ENCODE results near the gene AGO3.
A peak's percentile ranks its signal among the peaks of the same experiment; 100 is the strongest.

Gene AGO3

GRCh38 chr1:35930593-35931445 lies at the start of gene AGO3:
AGO3 (plus strand) TSS chr1:35931105; CDS start chr1:35931427, 322 bp downstream.
- no peaks in the 10 kb centered on the region for H3K27me3 ChIP-seq (ENCODE audit: control insufficient read depth, insufficient read depth, low read length)
- H3K36me3 ChIP-seq (ENCODE audit: control insufficient read depth, low read depth, low read length): peaks cover 4% of the 10 kb centered on the region
- H3K9ac ChIP-seq (ENCODE audit: low read length): peak within 1 kb of the TSS; percentile 91
- H3K4me3 ChIP-seq (ENCODE audit: low read length): peak within 1 kb of the TSS; percentile 98
- no peaks in the 10 kb centered on the region for H3K9me3 ChIP-seq (ENCODE audit: control insufficient read depth, low read depth, low read length)
- H3K27ac ChIP-seq (ENCODE audit: low read length): peak within 1 kb of the TSS; percentile 54
- H3K4me1 ChIP-seq (ENCODE audit: control insufficient read depth, low read depth, low read length): peaks cover 13% of the 10 kb centered on the region

- peaks cover 19% of the 10 kb centered on the region for H3K4me1 ChIP-seq (ENCODE audit: control insufficient read depth, low read depth, low read length)
- H3K4me3 ChIP-seq (ENCODE audit: low read length): no peak overlapping the region
- no peaks in the 10 kb centered on the region for H3K9me3 ChIP-seq (ENCODE audit: control insufficient read depth, low read depth, low read length)
- H3K27me3 ChIP-seq (ENCODE audit: control insufficient read depth, insufficient read depth, low read length): no peaks in the 10 kb centered on the region
- H3K9ac ChIP-seq (ENCODE audit: low read length): no peak overlapping the region
- H3K27ac ChIP-seq (ENCODE audit: low read length): no peak overlapping the region
- H3K36me3 ChIP-seq (ENCODE audit: control insufficient read depth, low read depth, low read length): no peaks in the 10 kb centered on the region
These were observed 49.0 kb upstream of the AGO3 start for GRCh38 chr1:35881850-35882273.

- no peak overlapping the region for H3K9ac ChIP-seq (ENCODE audit: low read length)
- H3K27ac ChIP-seq (ENCODE audit: low read length): no peak overlapping the region
- no peak overlapping the region for H3K4me3 ChIP-seq (ENCODE audit: low read length)
These were observed 48.3 kb upstream of the AGO3 start for GRCh38 chr1:35882586-35882944.

GRCh38 chr1:35882945-35883634 lies 47.8 kb upstream of the AGO3 start, which contains the start of gene AGO1:
AGO1 (plus strand) TSS chr1:35883209; CDS start chr1:35883422, 213 bp downstream.
- H3K9me3 ChIP-seq (ENCODE audit: control insufficient read depth, low read depth, low read length): no peaks in the 10 kb centered on the region
- peak within 1 kb of the TSS; percentile 93 for H3K9ac ChIP-seq (ENCODE audit: low read length)
- peak within 1 kb of the TSS; percentile 45 for H3K27ac ChIP-seq (ENCODE audit: low read length)
- peak within 1 kb of the TSS; percentile 96 for H3K4me3 ChIP-seq (ENCODE audit: low read length)
- no peaks in the 10 kb centered on the region for H3K27me3 ChIP-seq (ENCODE audit: control insufficient read depth, insufficient read depth, low read length)
- peaks cover 30% of the 10 kb centered on the region for H3K4me1 ChIP-seq (ENCODE audit: control insufficient read depth, low read depth, low read length)
- H3K36me3 ChIP-seq (ENCODE audit: control insufficient read depth, low read depth, low read length): no peaks in the 10 kb centered on the region

More at GRCh38 chr1:35882586-35882944, 48.3 kb upstream of the AGO3 start:
- Histone ChIP-seq H3K9me3 (ENCODE audit: control insufficient read depth, low read depth, low read length) (no peaks in the 10 kb centered on the region), H3K4me1 (ENCODE audit: control insufficient read depth, low read depth, low read length) (peaks cover 26% of the 10 kb centered on the region), H3K36me3 (ENCODE audit: control insufficient read depth, low read depth, low read length) (no peaks in the 10 kb centered on the region), H3K27me3 (ENCODE audit: control insufficient read depth, insufficient read depth, low read length) (no peaks in the 10 kb centered on the region)

- H3K27me3 ChIP-seq (ENCODE audit: control insufficient read depth, insufficient read depth, low read length): no peaks in the 10 kb centered on the region
- peak overlapping the region; percentile 93 for H3K9ac ChIP-seq (ENCODE audit: low read length)
- peaks cover 30% of the 10 kb centered on the region for H3K4me1 ChIP-seq (ENCODE audit: control insufficient read depth, low read depth, low read length)
- no peaks in the 10 kb centered on the region for H3K9me3 ChIP-seq (ENCODE audit: control insufficient read depth, low read depth, low read length)
- H3K36me3 ChIP-seq (ENCODE audit: control insufficient read depth, low read depth, low read length): peaks cover 4% of the 10 kb centered on the region
- H3K27ac ChIP-seq (ENCODE audit: low read length): peak overlapping the region; percentile 45
- H3K4me3 ChIP-seq (ENCODE audit: low read length): peak overlapping the region; percentile 96
These were observed 47.2 kb upstream of the AGO3 start for GRCh38 chr1:35883635-35884101.

- no peak overlapping the region for H3K4me3 ChIP-seq (ENCODE audit: low read length)
- no peaks in the 10 kb centered on the region for H3K27me3 ChIP-seq (ENCODE audit: control insufficient read depth, insufficient read depth, low read length)
- H3K9me3 ChIP-seq (ENCODE audit: control insufficient read depth, low read depth, low read length): no peaks in the 10 kb centered on the region
- H3K36me3 ChIP-seq (ENCODE audit: control insufficient read depth, low read depth, low read length): peaks cover 5% of the 10 kb centered on the region
- H3K27ac ChIP-seq (ENCODE audit: low read length): no peak overlapping the region
- H3K9ac ChIP-seq (ENCODE audit: low read length): no peak overlapping the region
- peaks cover 30% of the 10 kb centered on the region for H3K4me1 ChIP-seq (ENCODE audit: control insufficient read depth, low read depth, low read length)
These were observed 46.0 kb upstream of the AGO3 start for GRCh38 chr1:35884934-35885333.

GRCh38 chr1:35885961-35886558 lies 44.8 kb upstream of the AGO3 start:
- Histone ChIP-seq H3K36me3 (ENCODE audit: control insufficient read depth, low read depth, low read length) (peaks cover 16% of the 10 kb centered on the region), H3K27me3 (ENCODE audit: control insufficient read depth, insufficient read depth, low read length) (no peaks in the 10 kb centered on the region), H3K4me1 (ENCODE audit: control insufficient read depth, low read depth, low read length) (peaks cover 30% of the 10 kb centered on the region), H3K9ac (ENCODE audit: low read length) (peak overlapping the region; percentile 51), H3K4me3 (ENCODE audit: low read length) (peak overlapping the region; percentile 65), H3K9me3 (ENCODE audit: control insufficient read depth, low read depth, low read length) (no peaks in the 10 kb centered on the region), H3K27ac (ENCODE audit: low read length) (peak overlapping the region; percentile 61)

- no peaks in the 10 kb centered on the region for H3K27me3 ChIP-seq (ENCODE audit: control insufficient read depth, insufficient read depth, low read length)
- peaks cover 30% of the 10 kb centered on the region for H3K4me1 ChIP-seq (ENCODE audit: control insufficient read depth, low read depth, low read length)
- H3K36me3 ChIP-seq (ENCODE audit: control insufficient read depth, low read depth, low read length): peaks cover 19% of the 10 kb centered on the region
- H3K27ac ChIP-seq (ENCODE audit: low read length): peak overlapping the region; percentile 61
- no peaks in the 10 kb centered on the region for H3K9me3 ChIP-seq (ENCODE audit: control insufficient read depth, low read depth, low read length)
- H3K9ac ChIP-seq (ENCODE audit: low read length): peak overlapping the region; percentile 51
- H3K4me3 ChIP-seq (ENCODE audit: low read length): peak overlapping the region; percentile 65
These were observed 44.1 kb upstream of the AGO3 start for GRCh38 chr1:35886577-35887431.

GRCh38 chr1:35887508-35887907 lies 43.4 kb upstream of the AGO3 start:
- Histone ChIP-seq H3K9ac (ENCODE audit: low read length) (no peak overlapping the region), H3K4me1 (ENCODE audit: control insufficient read depth, low read depth, low read length) (peaks cover 30% of the 10 kb centered on the region), H3K4me3 (ENCODE audit: low read length) (peak overlapping the region; percentile 65), H3K27ac (ENCODE audit: low read length) (no peak overlapping the region), H3K27me3 (ENCODE audit: control insufficient read depth, insufficient read depth, low read length) (no peaks in the 10 kb centered on the region), H3K9me3 (ENCODE audit: control insufficient read depth, low read depth, low read length) (no peaks in the 10 kb centered on the region), H3K36me3 (ENCODE audit: control insufficient read depth, low read depth, low read length) (peaks cover 26% of the 10 kb centered on the region)

GRCh38 chr1:35888255-35888654 lies 42.6 kb upstream of the AGO3 start:
- peaks cover 34% of the 10 kb centered on the region for H3K36me3 ChIP-seq (ENCODE audit: control insufficient read depth, low read depth, low read length)
- no peak overlapping the region for H3K4me3 ChIP-seq (ENCODE audit: low read length)
- no peak overlapping the region for H3K27ac ChIP-seq (ENCODE audit: low read length)
- H3K9me3 ChIP-seq (ENCODE audit: control insufficient read depth, low read depth, low read length): no peaks in the 10 kb centered on the region
- H3K4me1 ChIP-seq (ENCODE audit: control insufficient read depth, low read depth, low read length): peaks cover 30% of the 10 kb centered on the region
- H3K9ac ChIP-seq (ENCODE audit: low read length): no peak overlapping the region
- no peaks in the 10 kb centered on the region for H3K27me3 ChIP-seq (ENCODE audit: control insufficient read depth, insufficient read depth, low read length)
